HG03095 (cell line): ENCODE measurements around the gene TSN.

ENCODE experiments used
- ATAC-seq: cut with Tn5 transposase; IDR thresholded peaks from one replicate; pipeline ENCODE4 v1.9.1; 2021; ENCODE audit warnings: moderate library complexity; ENCODE audit not compliant: unreplicated experiment

TSN gene

GRCh38 chr2:121741450-121741849 is 14.0 kb upstream of the TSN start:
- no peak for ATAC-seq

GRCh38 chr2:121746071-121746578 is 9.3 kb upstream of the TSN start:
- no peak for ATAC-seq

- ATAC-seq = no peak
Observed at GRCh38 chr2:121748202-121748601, 7.2 kb upstream of the TSN start.

- ATAC-seq = no peak
Observed at GRCh38 chr2:121754851-121755236, 607 bp upstream of the TSN start.

- ATAC-seq = no peak
Observed at GRCh38 chr2:121764681-121765228, 9.3 kb downstream of the TSN start.

GRCh38 chr2:121766624-121767023 is 11.2 kb downstream of the TSN start:
- ATAC-seq = no peak

GRCh38 chr2:121768143-121768755 is 12.8 kb downstream of the TSN start:
- ATAC-seq = no peak

- no peak for ATAC-seq
Observed at GRCh38 chr2:121771976-121772742, 16.7 kb downstream of the TSN start.

GRCh38 chr2:121774235-121774634 is 18.8 kb downstream of the TSN start:
- no peak for ATAC-seq

- ATAC-seq = no peak
Observed at GRCh38 chr2:121776361-121776760, 20.9 kb downstream of the TSN start.

- no peak for ATAC-seq
Observed at GRCh38 chr2:121776885-121777698, 21.6 kb downstream of the TSN start.

GRCh38 chr2:121777699-121778058 is 22.2 kb downstream of the TSN start:
- no peak for ATAC-seq

- ATAC-seq = no peak
Observed at GRCh38 chr2:121778741-121779487, 23.5 kb downstream of the TSN start.

- no peak for ATAC-seq
Observed at GRCh38 chr2:121783180-121783579, 27.7 kb downstream of the TSN start.

- no peak for ATAC-seq
Observed at GRCh38 chr2:121788685-121789084, 33.2 kb downstream of the TSN start.

GRCh38 chr2:121790276-121790956 is 35.0 kb downstream of the TSN start:
- no peak for ATAC-seq

- ATAC-seq = no peak
Observed at GRCh38 chr2:121791290-121791689, 35.8 kb downstream of the TSN start.

GRCh38 chr2:121791801-121792221 is 36.4 kb downstream of the TSN start:
- ATAC-seq = no peak

- no peak for ATAC-seq
Observed at GRCh38 chr2:121793816-121794215, 38.4 kb downstream of the TSN start.

GRCh38 chr2:121794233-121794632 is 38.8 kb downstream of the TSN start:
- ATAC-seq = no peak
